RWPE2 (cell line): ENCODE measurements around the gene UBXN2A.

Experiments used
- ATAC-seq: fragments of 200-7000 bp; cut with Tn5 transposase; 3 replicates; pipeline ENCODE4 v1.9.1; 2021; ENCODE audit warnings: low read depth
- DNase-seq: peaks from one replicate; pipeline ENCODE4 v3.0.0-alpha.2; 2020; ENCODE audit warnings: low spot score
- H3K27ac ChIP-seq: fragments of 450-650 bp; 2 replicates; pipeline ENCODE4 v1.5.1; 2017; ENCODE audit warnings: mild to moderate bottlenecking; ENCODE audit not compliant: poor library complexity, severe bottlenecking
- H3K27me3 ChIP-seq: fragments of 250-450 bp; sonication (Bioruptor Pico); 2 replicates; pipeline ENCODE4 v1.5.1; 2021; ENCODE audit warnings: mild to moderate bottlenecking, moderate library complexity; ENCODE audit not compliant: insufficient read depth, poor library complexity, severe bottlenecking
- H3K36me3 ChIP-seq: fragments of 250-450 bp; sonication (Bioruptor Pico); 2 replicates; pipeline ENCODE4 v1.5.1; 2020; ENCODE audit warnings: low read depth, mild to moderate bottlenecking, moderate library complexity
- H3K4me1 ChIP-seq: fragments of 250-450 bp; sonication (Bioruptor Pico); 2 replicates; pipeline ENCODE4 v1.5.1; 2021; ENCODE audit warnings: mild to moderate bottlenecking, moderate library complexity; ENCODE audit not compliant: insufficient read depth, poor library complexity, severe bottlenecking
- H3K4me3 ChIP-seq: fragments of 250-450 bp; sonication (Bioruptor Pico); 2 replicates; pipeline ENCODE4 v1.5.1; 2021; ENCODE audit warnings: mild to moderate bottlenecking, moderate library complexity; ENCODE audit not compliant: severe bottlenecking
- H3K9me3 ChIP-seq: fragments of 250-450 bp; sonication (Bioruptor Pico); 2 replicates; pipeline ENCODE4 v1.5.1; 2021; ENCODE audit warnings: mild to moderate bottlenecking, moderate library complexity; ENCODE audit not compliant: severe bottlenecking
- CTCF ChIP-seq: fragments of 450-650 bp; IDR thresholded peaks from one replicate; pipeline ENCODE4 v1.5.1; 2017; ENCODE audit warnings: mild to moderate bottlenecking, moderate library complexity; ENCODE audit not compliant: poor library complexity, severe bottlenecking

Gene UBXN2A

GRCh38 chr2:24046930-24047702, 106.9 kb downstream of the UBXN2A start, which contains the start of gene WDCP:
WDCP (minus strand) TSS chr2:24047391; CDS start chr2:24039494, 7,897 bp downstream.
- H3K27ac ChIP-seq: peak within 1 kb of the TSS; percentile 27
- TF ChIP-seq CTCF: no peak

GRCh38 chr2:24047703-24048033, 107.4 kb downstream of the UBXN2A start:
- Histone ChIP-seq H3K4me1 (peaks cover 7% of the 10 kb centered on the region), H3K4me3 (no peak overlapping the region), H3K27me3 (no peaks in the 10 kb centered on the region), H3K36me3 (no peaks in the 10 kb centered on the region), H3K9me3 (no peaks in the 10 kb centered on the region), H3K27ac (peak overlapping the region; percentile 27)
- ATAC-seq: no peak
- no peak for TF ChIP-seq CTCF
- DNase-seq: no peak

More at GRCh38 chr2:24046930-24047702, 106.9 kb downstream of the UBXN2A start, which contains the start of gene WDCP:
- Histone ChIP-seq H3K27me3 (no peaks in the 10 kb centered on the region), H3K9me3 (no peaks in the 10 kb centered on the region), H3K4me1 (peaks cover 7% of the 10 kb centered on the region), H3K4me3 (peak within 1 kb of the TSS; percentile 57), H3K36me3 (no peaks in the 10 kb centered on the region)
- DNase-seq (peak; percentile 97), ATAC-seq (peak; percentile 98)

GRCh38 chr2:24048769-24049484, 108.7 kb downstream of the UBXN2A start:
- no peak for ATAC-seq
- H3K4me1 ChIP-seq: peaks cover 7% of the 10 kb centered on the region
- no peak for DNase-seq
- no peaks in the 10 kb centered on the region for H3K36me3 ChIP-seq
- no peak overlapping the region for H3K27ac ChIP-seq
- TF ChIP-seq CTCF: no peak
- H3K9me3 ChIP-seq: no peaks in the 10 kb centered on the region
- H3K27me3 ChIP-seq: no peaks in the 10 kb centered on the region
- H3K4me3 ChIP-seq: peak overlapping the region; percentile 48

- Histone ChIP-seq H3K4me3 (peak within 1 kb of the TSS; percentile 48), H3K36me3 (no peaks in the 10 kb centered on the region), H3K9me3 (no peaks in the 10 kb centered on the region), H3K27me3 (no peaks in the 10 kb centered on the region), H3K27ac (peak within 1 kb of the TSS; percentile 19), H3K4me1 (peaks cover 7% of the 10 kb centered on the region)
- ATAC-seq (peak; percentile 51), DNase-seq (peak; percentile 81)
- TF ChIP-seq CTCF: no peak
Observed at GRCh38 chr2:24049485-24050021, 109.3 kb downstream of the UBXN2A start, which contains the start of gene FKBP1B. FKBP1B (plus strand) TSS chr2:24049741; CDS start chr2:24049850, 109 bp downstream.
